HepG2 (cell line): Measurements from ENCODE around the gene SEZ6. TPM values are rescaled to one million over a fixed set of nuclear protein-coding genes. Genes with fewer than 3 reads are reported as not detected.

Experiments used
- GLI4 ChIP-seq: sonication (generic); formaldehyde crosslinking; IDR thresholded peaks from 2 replicates; pipeline ENCODE4 v1.5.1; 2020; ENCODE audit warnings: missing genetic modification reagents, mild to moderate bottlenecking, moderate library complexity, borderline replicate concordance
- IKZF1 ChIP-seq: fragments of 450-650 bp; IDR thresholded peaks from 2 replicates; pipeline ENCODE4 v1.7.1; 2016
- NCOA2 ChIP-seq: sonication (generic); formaldehyde crosslinking; IDR thresholded peaks from 2 replicates; pipeline ENCODE4 v1.8.0; 2022; ENCODE audit warnings: inconsistent platforms
- PHF21A ChIP-seq: sonication (generic); formaldehyde crosslinking; IDR thresholded peaks from 2 replicates; pipeline ENCODE4 v1.5.0; 2020; ENCODE audit warnings: mild to moderate bottlenecking, missing genetic modification reagents
- SIN3A ChIP-seq: IDR thresholded peaks from 2 replicates; pipeline ENCODE4 v1.6.1; 2011; ENCODE audit warnings: low read depth, mild to moderate bottlenecking, control low read depth, low read length, borderline replicate concordance
- SMYD3 ChIP-seq: sonication (generic); formaldehyde crosslinking; IDR thresholded peaks from 2 replicates; pipeline ENCODE4 v1.8.1; 2023; ENCODE audit warnings: mild to moderate bottlenecking, missing genetic modification reagents
- TOPORS ChIP-seq: sonication (generic); formaldehyde crosslinking; IDR thresholded peaks from 2 replicates; pipeline ENCODE4 v1.8.0; 2023; ENCODE audit warnings: mild to moderate bottlenecking, missing genetic modification reagents
- ZNF180 ChIP-seq: sonication (generic); formaldehyde crosslinking; IDR thresholded peaks from 2 replicates; pipeline ENCODE4 v1.4.0; 2020; ENCODE audit warnings: low read depth, missing genetic modification reagents, borderline replicate concordance
- ZNF337 ChIP-seq: sonication (generic); formaldehyde crosslinking; IDR thresholded peaks from 2 replicates; pipeline ENCODE4 v1.5.1; 2020; ENCODE audit warnings: missing genetic modification reagents, low read depth, mild to moderate bottlenecking, borderline replicate concordance
- ZNF777 ChIP-seq: sonication (generic); formaldehyde crosslinking; IDR thresholded peaks from 2 replicates; pipeline ENCODE4 v1.4.0; 2020; ENCODE audit warnings: missing genetic modification reagents
- polyA plus RNA-seq, 8 experiments: library from polyadenylated mRNA; depleted of rRNA in 3 of 8; stranded (reverse) in 7 of 8; unstranded in 1 of 8; fragments of >200 nt; fragmentation: Illumina TruSeq in 4 of 8; extraction: Trizol in 4 of 8; gene quantifications; 2 replicates each; pipeline versions ENCODE4 v1.2.1 to v1.2.3, GENCODE V29; 2011 to 2016; ENCODE audit warnings: low read depth in 4 of 8, missing spikeins in 1 of 8, mixed read lengths in 1 of 8; ENCODE audit not compliant: insufficient read depth in 1 of 8
- total RNA-seq, 5 experiments: library from RNA; depleted of rRNA; stranded (reverse); fragments of >200 nt; fragmentation: Illumina TruSeq; extraction: Trizol; gene quantifications; 2 replicates each; pipeline ENCODE4 v1.2.3, GENCODE V29; 2016; ENCODE audit warnings: low read depth in 1 of 5
- TF ChIP-seq, protein P1 (sequence below): sonication (generic); formaldehyde crosslinking; IDR thresholded peaks from 2 replicates; pipeline ENCODE4 v1.4.0; 2020; ENCODE audit warnings: mild to moderate bottlenecking, missing genetic modification reagents, borderline replicate concordance
- TF ChIP-seq, protein P2 (sequence below): sonication (generic); formaldehyde crosslinking; IDR thresholded peaks from 2 replicates; pipeline ENCODE4 v1.8.0; 2022; ENCODE audit warnings: mild to moderate bottlenecking, missing genetic modification reagents
- TF ChIP-seq, protein P3 (sequence below), 2 experiments: fragments of 450-650 bp in 1 of 2; sonication (generic) in 1 of 2; formaldehyde crosslinking in 1 of 2; IDR thresholded peaks; 2 replicates each; pipeline versions ENCODE4 v1.6.1 to v1.8.0; 2016 to 2022; ENCODE audit warnings: antibody characterized with exemption in 1 of 2, mild to moderate bottlenecking in 1 of 2, missing genetic modification reagents in 1 of 2

SEZ6 gene
- total and polyA plus RNA-seq, 2 of the 13 experiments (the other 11 are each of a cell fraction or from before 2014, with no cell fraction given): not detected

DNA sequence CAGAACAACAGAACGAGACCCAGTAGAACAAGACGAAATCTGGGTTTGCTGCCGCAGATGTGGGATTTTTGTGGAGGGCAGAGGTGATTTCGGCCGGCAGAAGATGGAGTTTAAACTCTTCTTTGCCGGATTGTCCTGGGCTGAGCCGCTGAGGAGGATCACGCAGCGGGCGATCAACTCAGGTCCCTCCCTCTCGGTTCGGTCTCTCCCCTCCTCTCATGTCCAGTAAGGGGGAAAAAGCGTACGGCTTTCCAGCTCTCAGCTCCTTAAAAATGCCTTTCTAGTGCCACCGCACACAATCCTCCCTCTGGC lies 57.0 kb downstream of the SEZ6 start (continued):
- TF ChIP-seq, protein P1, sequence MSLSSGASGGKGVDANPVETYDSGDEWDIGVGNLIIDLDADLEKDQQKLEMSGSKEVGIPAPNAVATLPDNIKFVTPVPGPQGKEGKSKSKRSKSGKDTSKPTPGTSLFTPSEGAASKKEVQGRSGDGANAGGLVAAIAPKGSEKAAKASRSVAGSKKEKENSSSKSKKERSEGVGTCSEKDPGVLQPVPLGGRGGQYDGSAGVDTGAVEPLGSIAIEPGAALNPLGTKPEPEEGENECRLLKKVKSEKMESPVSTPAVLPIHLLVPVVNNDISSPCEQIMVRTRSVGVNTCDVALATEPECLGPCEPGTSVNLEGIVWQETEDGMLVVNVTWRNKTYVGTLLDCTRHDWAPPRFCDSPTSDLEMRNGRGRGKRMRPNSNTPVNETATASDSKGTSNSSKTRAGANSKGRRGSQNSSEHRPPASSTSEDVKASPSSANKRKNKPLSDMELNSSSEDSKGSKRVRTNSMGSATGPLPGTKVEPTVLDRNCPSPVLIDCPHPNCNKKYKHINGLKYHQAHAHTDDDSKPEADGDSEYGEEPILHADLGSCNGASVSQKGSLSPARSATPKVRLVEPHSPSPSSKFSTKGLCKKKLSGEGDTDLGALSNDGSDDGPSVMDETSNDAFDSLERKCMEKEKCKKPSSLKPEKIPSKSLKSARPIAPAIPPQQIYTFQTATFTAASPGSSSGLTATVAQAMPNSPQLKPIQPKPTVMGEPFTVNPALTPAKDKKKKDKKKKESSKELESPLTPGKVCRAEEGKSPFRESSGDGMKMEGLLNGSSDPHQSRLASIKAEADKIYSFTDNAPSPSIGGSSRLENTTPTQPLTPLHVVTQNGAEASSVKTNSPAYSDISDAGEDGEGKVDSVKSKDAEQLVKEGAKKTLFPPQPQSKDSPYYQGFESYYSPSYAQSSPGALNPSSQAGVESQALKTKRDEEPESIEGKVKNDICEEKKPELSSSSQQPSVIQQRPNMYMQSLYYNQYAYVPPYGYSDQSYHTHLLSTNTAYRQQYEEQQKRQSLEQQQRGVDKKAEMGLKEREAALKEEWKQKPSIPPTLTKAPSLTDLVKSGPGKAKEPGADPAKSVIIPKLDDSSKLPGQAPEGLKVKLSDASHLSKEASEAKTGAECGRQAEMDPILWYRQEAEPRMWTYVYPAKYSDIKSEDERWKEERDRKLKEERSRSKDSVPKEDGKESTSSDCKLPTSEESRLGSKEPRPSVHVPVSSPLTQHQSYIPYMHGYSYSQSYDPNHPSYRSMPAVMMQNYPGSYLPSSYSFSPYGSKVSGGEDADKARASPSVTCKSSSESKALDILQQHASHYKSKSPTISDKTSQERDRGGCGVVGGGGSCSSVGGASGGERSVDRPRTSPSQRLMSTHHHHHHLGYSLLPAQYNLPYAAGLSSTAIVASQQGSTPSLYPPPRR (CRISPR knock-in tag): 0 out of 2 replicates have a peak, but pooled peaks have one; percentile 26
- TF ChIP-seq SIN3A: no peak
- TF ChIP-seq ZNF180 (CRISPR knock-in tag): no peak
- no peak for TF ChIP-seq ZNF337 (CRISPR knock-in tag)
- TF ChIP-seq NCOA2 (CRISPR knock-in tag): no peak
- TF ChIP-seq TOPORS (CRISPR knock-in tag): no peak
- no peak for TF ChIP-seq ZNF777 (CRISPR knock-in tag)
- TF ChIP-seq, protein P2, sequence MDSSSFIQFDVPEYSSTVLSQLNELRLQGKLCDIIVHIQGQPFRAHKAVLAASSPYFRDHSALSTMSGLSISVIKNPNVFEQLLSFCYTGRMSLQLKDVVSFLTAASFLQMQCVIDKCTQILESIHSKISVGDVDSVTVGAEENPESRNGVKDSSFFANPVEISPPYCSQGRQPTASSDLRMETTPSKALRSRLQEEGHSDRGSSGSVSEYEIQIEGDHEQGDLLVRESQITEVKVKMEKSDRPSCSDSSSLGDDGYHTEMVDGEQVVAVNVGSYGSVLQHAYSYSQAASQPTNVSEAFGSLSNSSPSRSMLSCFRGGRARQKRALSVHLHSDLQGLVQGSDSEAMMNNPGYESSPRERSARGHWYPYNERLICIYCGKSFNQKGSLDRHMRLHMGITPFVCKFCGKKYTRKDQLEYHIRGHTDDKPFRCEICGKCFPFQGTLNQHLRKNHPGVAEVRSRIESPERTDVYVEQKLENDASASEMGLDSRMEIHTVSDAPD (CRISPR knock-in tag): no peak
- 0 out of 2 replicates have a peak, but pooled peaks have one; percentile 22 for TF ChIP-seq SMYD3 (CRISPR knock-in tag)
- 0 out of 2 replicates have a peak, but pooled peaks have one; percentile 1 for TF ChIP-seq PHF21A (CRISPR knock-in tag)
- TF ChIP-seq, protein P3, sequence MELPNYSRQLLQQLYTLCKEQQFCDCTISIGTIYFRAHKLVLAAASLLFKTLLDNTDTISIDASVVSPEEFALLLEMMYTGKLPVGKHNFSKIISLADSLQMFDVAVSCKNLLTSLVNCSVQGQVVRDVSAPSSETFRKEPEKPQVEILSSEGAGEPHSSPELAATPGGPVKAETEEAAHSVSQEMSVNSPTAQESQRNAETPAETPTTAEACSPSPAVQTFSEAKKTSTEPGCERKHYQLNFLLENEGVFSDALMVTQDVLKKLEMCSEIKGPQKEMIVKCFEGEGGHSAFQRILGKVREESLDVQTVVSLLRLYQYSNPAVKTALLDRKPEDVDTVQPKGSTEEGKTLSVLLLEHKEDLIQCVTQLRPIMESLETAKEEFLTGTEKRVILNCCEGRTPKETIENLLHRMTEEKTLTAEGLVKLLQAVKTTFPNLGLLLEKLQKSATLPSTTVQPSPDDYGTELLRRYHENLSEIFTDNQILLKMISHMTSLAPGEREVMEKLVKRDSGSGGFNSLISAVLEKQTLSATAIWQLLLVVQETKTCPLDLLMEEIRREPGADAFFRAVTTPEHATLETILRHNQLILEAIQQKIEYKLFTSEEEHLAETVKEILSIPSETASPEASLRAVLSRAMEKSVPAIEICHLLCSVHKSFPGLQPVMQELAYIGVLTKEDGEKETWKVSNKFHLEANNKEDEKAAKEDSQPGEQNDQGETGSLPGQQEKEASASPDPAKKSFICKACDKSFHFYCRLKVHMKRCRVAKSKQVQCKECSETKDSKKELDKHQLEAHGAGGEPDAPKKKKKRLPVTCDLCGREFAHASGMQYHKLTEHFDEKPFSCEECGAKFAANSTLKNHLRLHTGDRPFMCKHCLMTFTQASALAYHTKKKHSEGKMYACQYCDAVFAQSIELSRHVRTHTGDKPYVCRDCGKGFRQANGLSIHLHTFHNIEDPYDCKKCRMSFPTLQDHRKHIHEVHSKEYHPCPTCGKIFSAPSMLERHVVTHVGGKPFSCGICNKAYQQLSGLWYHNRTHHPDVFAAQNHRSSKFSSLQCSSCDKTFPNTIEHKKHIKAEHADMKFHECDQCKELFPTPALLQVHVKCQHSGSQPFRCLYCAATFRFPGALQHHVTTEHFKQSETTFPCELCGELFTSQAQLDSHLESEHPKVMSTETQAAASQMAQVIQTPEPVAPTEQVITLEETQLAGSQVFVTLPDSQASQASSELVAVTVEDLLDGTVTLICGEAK (IDR thresholded peaks at IDR 0.05): no peak
- TF ChIP-seq, protein P3 (CRISPR knock-in tag; IDR thresholded peaks at IDR 0.05): no peak
- no peak for TF ChIP-seq GLI4 (CRISPR knock-in tag)
- no peak for TF ChIP-seq IKZF1
